HepG2 (cell line): ENCODE results near the gene SEMA3F.

Source experiments
- NFE2 ChIP-seq: sonication (generic); formaldehyde crosslinking; IDR thresholded peaks from 2 replicates; pipeline ENCODE4 v1.4.0; 2020; ENCODE audit warnings: missing genetic modification reagents
- POLR2AphosphoS5 ChIP-seq: IDR thresholded peaks from 2 replicates; pipeline ENCODE4 v1.6.1; 2012; ENCODE audit warnings: low read depth, low read length
- RAD21 ChIP-seq: fragments of 450-650 bp; formaldehyde crosslinking; IDR thresholded peaks from 2 replicates; pipeline ENCODE4 v1.5.0; 2020; ENCODE audit warnings: mild to moderate bottlenecking
- ZFP36L1 ChIP-seq: sonication (generic); formaldehyde crosslinking; IDR thresholded peaks from 2 replicates; pipeline ENCODE4 v1.8.0; 2022; ENCODE audit warnings: mild to moderate bottlenecking, missing genetic modification reagents, moderate library complexity
- TF ChIP-seq, protein P1 (sequence below): IDR thresholded peaks from 2 replicates; pipeline ENCODE4 v1.6.1; 2016

DNA sequence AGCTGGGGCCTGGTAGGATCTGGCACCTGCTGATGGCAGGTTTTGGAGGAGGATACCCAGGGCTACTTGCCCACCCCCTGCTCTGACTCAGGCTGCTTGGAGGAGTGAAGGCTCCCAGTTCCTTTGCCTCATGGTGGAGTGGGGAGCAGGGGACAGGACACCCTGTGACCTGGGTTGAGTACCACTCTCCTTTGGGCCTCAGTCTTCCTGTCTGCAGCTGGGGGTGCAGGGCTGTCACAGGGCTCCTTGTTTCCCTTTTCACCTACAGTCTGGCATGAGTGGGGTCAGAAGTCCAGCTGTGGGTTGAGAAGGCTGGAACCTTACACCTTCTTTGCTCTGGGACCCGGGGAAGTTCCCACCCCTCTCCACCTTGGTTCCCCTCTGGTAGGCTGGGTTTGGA, 14.7 kb downstream of the SEMA3F start:
- no peak for TF ChIP-seq NFE2 (CRISPR knock-in tag)
- no peak for TF ChIP-seq POLR2AphosphoS5
- no peak for TF ChIP-seq RAD21 (CRISPR knock-in tag)
- no peak for TF ChIP-seq ZFP36L1 (CRISPR knock-in tag)
- TF ChIP-seq, protein P1, sequence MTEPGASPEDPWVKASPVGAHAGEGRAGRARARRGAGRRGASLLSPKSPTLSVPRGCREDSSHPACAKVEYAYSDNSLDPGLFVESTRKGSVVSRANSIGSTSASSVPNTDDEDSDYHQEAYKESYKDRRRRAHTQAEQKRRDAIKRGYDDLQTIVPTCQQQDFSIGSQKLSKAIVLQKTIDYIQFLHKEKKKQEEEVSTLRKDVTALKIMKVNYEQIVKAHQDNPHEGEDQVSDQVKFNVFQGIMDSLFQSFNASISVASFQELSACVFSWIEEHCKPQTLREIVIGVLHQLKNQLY (CRISPR knock-in tag) = no peak
